ENCODE measurements around the gene TNRC6A. TPM values are rescaled to one million over a fixed set of nuclear protein-coding genes. Genes with fewer than 3 reads are reported as not detected.

Gene TNRC6A
- total and polyA plus RNA-seq, 9 of the 15 experiments (the other 6 are each of a cell fraction or from before 2014, with no cell fraction given) = 3.4 to 32.1 (median 26.6) TPM

DNA sequence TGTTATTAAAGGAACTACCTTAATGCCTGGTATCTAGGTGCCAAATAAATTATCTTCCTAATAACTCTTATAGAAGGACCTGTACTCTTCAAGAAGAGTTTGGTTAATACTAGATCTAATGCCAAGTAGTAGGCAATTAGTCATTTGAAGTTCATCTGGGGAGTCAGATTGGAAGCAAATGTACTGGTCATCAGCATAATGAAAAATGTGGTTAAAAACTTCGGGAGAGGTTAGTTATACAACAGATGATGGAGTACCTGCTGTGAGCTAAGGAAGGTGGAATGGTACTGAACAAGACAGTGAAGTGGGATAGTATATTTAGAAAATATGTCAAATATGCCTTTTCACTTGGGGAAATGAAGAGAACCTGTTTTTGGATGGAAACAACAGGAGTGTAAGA lies 49.2 kb downstream of the TNRC6A start:
- no peaks in the 10 kb centered on the region for H3K9me3 ChIP-seq (replicated peaks; ENCODE audit: control insufficient read depth, insufficient read depth, low read depth, low read length)
- ChIA-PET CTCF (ENCODE audit: low intra/inter-chr PET ratio) (no interaction called here), POLR2A (interaction anchor here (1.1 to 1.6 kb wide), 2 partner anchors 11 to 17 kb away, joined by 4 read pairs; no protein-coding TSS in a partner anchor)
- in situ Hi-C loops (cut with MboI) = no loop called here
- FAIRE-seq (no peak), DNase-seq (ENCODE audit: extremely low read depth in 1 of 4, low spot score in 3 of 4) (no peak), ATAC-seq (no peak)
- WGBS (ENCODE audit: insufficient coverage, low coverage, missing lambda C conversion rate) = 96% methylated on average over 1 of the region's 1 CpG
- no peaks in the 10 kb centered on the region for H3K27me3 ChIP-seq (ENCODE audit: control insufficient read depth in 2 of 2, insufficient read depth in 2 of 2, low read length in 2 of 2)
- BruUV-seq (replicated peaks) = no TSS peak
- H4K20me1 ChIP-seq (replicated peaks; ENCODE audit: control insufficient read depth, insufficient read depth, low read length) = no peaks in the 10 kb centered on the region
- intact Hi-C loops (cut with micrococcal nuclease) = no loop called here
- H3K79me2 ChIP-seq (ENCODE audit: control insufficient read depth, insufficient read depth, low read length) = peaks cover 22% of the 10 kb centered on the region
- no peak overlapping the region for H3K4me3 ChIP-seq
- H3K4me1 ChIP-seq (replicated peaks in 1 of 2; ENCODE audit: control insufficient read depth in 2 of 2, insufficient read depth in 2 of 2, low read length in 2 of 2) = no peaks in the 10 kb centered on the region
- no peak overlapping the region for H3K27ac ChIP-seq (ENCODE audit: extremely low read depth, low read depth, low read length)
- peaks cover 91% of the 10 kb centered on the region for H3K36me3 ChIP-seq (ENCODE audit: control insufficient read depth, insufficient read depth, low read length)
- no peak overlapping the region for H3K9ac ChIP-seq (ENCODE audit: insufficient read depth in 1 of 2, low read depth in 2 of 2, low read length in 2 of 2)
- no peaks in the 10 kb centered on the region for H3K9me1 ChIP-seq (ENCODE audit: control insufficient read depth, insufficient read depth, low read length)
- no peak overlapping the region for H3K4me2 ChIP-seq (ENCODE audit: insufficient read depth, low read length)
- H2AFZ ChIP-seq (ENCODE audit: low read depth, low read length) = no peak overlapping the region
- TF ChIP-seq NCOA2 (IDR thresholded peaks at IDR 0.05; ENCODE audit: partially characterized antibody in 2 of 2) = no peak
- TF ChIP-seq, protein P1, sequence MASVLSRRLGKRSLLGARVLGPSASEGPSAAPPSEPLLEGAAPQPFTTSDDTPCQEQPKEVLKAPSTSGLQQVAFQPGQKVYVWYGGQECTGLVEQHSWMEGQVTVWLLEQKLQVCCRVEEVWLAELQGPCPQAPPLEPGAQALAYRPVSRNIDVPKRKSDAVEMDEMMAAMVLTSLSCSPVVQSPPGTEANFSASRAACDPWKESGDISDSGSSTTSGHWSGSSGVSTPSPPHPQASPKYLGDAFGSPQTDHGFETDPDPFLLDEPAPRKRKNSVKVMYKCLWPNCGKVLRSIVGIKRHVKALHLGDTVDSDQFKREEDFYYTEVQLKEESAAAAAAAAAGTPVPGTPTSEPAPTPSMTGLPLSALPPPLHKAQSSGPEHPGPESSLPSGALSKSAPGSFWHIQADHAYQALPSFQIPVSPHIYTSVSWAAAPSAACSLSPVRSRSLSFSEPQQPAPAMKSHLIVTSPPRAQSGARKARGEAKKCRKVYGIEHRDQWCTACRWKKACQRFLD (CRISPR knock-in tag; IDR thresholded peaks at IDR 0.05) = no peak
- TF ChIP-seq, protein P2, sequence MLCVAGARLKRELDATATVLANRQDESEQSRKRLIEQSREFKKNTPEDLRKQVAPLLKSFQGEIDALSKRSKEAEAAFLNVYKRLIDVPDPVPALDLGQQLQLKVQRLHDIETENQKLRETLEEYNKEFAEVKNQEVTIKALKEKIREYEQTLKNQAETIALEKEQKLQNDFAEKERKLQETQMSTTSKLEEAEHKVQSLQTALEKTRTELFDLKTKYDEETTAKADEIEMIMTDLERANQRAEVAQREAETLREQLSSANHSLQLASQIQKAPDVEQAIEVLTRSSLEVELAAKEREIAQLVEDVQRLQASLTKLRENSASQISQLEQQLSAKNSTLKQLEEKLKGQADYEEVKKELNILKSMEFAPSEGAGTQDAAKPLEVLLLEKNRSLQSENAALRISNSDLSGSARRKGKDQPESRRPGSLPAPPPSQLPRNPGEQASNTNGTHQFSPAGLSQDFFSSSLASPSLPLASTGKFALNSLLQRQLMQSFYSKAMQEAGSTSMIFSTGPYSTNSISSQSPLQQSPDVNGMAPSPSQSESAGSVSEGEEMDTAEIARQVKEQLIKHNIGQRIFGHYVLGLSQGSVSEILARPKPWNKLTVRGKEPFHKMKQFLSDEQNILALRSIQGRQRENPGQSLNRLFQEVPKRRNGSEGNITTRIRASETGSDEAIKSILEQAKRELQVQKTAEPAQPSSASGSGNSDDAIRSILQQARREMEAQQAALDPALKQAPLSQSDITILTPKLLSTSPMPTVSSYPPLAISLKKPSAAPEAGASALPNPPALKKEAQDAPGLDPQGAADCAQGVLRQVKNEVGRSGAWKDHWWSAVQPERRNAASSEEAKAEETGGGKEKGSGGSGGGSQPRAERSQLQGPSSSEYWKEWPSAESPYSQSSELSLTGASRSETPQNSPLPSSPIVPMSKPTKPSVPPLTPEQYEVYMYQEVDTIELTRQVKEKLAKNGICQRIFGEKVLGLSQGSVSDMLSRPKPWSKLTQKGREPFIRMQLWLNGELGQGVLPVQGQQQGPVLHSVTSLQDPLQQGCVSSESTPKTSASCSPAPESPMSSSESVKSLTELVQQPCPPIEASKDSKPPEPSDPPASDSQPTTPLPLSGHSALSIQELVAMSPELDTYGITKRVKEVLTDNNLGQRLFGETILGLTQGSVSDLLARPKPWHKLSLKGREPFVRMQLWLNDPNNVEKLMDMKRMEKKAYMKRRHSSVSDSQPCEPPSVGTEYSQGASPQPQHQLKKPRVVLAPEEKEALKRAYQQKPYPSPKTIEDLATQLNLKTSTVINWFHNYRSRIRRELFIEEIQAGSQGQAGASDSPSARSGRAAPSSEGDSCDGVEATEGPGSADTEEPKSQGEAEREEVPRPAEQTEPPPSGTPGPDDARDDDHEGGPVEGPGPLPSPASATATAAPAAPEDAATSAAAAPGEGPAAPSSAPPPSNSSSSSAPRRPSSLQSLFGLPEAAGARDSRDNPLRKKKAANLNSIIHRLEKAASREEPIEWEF (CRISPR knock-in tag; IDR thresholded peaks at IDR 0.05) = no peak
- no peak for TF ChIP-seq CSDE1 (IDR thresholded peaks at IDR 0.05)
- no peak for TF ChIP-seq EZH2 (IDR thresholded peaks at IDR 0.05; ENCODE audit: borderline replicate concordance, low read depth, low read length)
- no peak for TF ChIP-seq ZNF584 (CRISPR knock-in tag; IDR thresholded peaks at IDR 0.05; ENCODE audit: low read depth)
- TF ChIP-seq NFATC3 (IDR thresholded peaks at IDR 0.05) = no peak
- no peak for TF ChIP-seq PHB (CRISPR knock-in tag; IDR thresholded peaks at IDR 0.05)
- TF ChIP-seq DNMT1 (IDR thresholded peaks at IDR 0.05) = no peak
- no peak for TF ChIP-seq POLR3A (IDR thresholded peaks at IDR 0.05; ENCODE audit: borderline replicate concordance, extremely low read depth, insufficient read depth, insufficient read length)
- TF ChIP-seq, protein P3, sequence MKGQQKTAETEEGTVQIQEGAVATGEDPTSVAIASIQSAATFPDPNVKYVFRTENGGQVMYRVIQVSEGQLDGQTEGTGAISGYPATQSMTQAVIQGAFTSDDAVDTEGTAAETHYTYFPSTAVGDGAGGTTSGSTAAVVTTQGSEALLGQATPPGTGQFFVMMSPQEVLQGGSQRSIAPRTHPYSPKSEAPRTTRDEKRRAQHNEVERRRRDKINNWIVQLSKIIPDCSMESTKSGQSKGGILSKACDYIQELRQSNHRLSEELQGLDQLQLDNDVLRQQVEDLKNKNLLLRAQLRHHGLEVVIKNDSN (CRISPR knock-in tag; IDR thresholded peaks at IDR 0.05) = no peak
- no peak for TF ChIP-seq CBFB (CRISPR knock-in tag; IDR thresholded peaks at IDR 0.05)
- TF ChIP-seq TFAM (CRISPR knock-in tag; conservative IDR thresholded peaks at IDR 0.05) = no peak
- no peak for TF ChIP-seq ZNF3 (CRISPR knock-in tag; IDR thresholded peaks at IDR 0.05)
